Right lobe of liver (tissue), 4 donors: ENCODE measurements around the gene GFOD1.

Source experiments
- POLR2A ChIP-seq: fragments of 450-650 bp; IDR thresholded peaks from one replicate; pipeline ENCODE4 v1.6.1; 2017; ENCODE audit warnings: antibody characterized with exemption, mild to moderate bottlenecking
- TF ChIP-seq, protein P1 (sequence below), 4 donors: fragments of 200-600 bp in 3 of 4; fragments of 450-650 bp in 1 of 4; IDR thresholded peaks; one replicate each; pipeline versions ENCODE4 v1.5.1 to v1.8.0; 2016 to 2022; ENCODE audit warnings: antibody characterized with exemption in 4 of 4, mild to moderate bottlenecking in 2 of 4
- donor health status: DM: no; HTN: no; CAD: no.
- donor health status: DM: no; HTN: no; CAD: no.
- donor health status: DM: no; HTN: yes; CAD: no.

GRCh38 chr6:13528777-13529343 is 41.5 kb upstream of the GFOD1 start:
- TF ChIP-seq, protein P1, sequence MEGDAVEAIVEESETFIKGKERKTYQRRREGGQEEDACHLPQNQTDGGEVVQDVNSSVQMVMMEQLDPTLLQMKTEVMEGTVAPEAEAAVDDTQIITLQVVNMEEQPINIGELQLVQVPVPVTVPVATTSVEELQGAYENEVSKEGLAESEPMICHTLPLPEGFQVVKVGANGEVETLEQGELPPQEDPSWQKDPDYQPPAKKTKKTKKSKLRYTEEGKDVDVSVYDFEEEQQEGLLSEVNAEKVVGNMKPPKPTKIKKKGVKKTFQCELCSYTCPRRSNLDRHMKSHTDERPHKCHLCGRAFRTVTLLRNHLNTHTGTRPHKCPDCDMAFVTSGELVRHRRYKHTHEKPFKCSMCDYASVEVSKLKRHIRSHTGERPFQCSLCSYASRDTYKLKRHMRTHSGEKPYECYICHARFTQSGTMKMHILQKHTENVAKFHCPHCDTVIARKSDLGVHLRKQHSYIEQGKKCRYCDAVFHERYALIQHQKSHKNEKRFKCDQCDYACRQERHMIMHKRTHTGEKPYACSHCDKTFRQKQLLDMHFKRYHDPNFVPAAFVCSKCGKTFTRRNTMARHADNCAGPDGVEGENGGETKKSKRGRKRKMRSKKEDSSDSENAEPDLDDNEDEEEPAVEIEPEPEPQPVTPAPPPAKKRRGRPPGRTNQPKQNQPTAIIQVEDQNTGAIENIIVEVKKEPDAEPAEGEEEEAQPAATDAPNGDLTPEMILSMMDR (IDR thresholded peaks at IDR 0.05), result no peak
- no peak for TF ChIP-seq POLR2A
